GM12873 (cell line): ENCODE measurements around the gene CNNM2.

Experiments used
- CTCF ChIP-seq: IDR thresholded peaks from 2 replicates; pipeline ENCODE4 v1.5.1; 2012; ENCODE audit warnings: low read depth, mild to moderate bottlenecking, moderate library complexity, low read length, control low read depth; ENCODE audit not compliant: insufficient read depth; ENCODE audit errors: missing control alignments

CNNM2 gene

DNA sequence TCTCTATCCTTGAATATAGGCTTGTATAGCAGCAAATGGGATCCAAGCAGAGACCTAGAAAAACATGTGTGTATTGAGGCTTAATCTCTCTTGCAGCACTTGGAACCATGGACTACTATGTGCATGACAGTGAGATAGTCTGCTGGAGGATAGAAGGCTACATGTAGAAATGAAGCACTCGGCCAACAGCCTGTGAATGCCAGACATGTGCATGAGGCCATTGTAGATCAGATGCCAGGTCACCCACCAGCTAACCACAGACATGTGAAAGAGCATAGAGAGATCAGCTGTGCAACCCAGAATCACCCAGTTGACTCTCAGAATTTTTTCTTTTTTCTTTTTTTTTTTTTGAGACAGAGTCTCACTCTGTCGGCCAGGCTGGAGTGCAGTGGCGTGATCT, 184.1 kb downstream of the CNNM2 start:
- TF ChIP-seq CTCF, result no peak

- no peak for TF ChIP-seq CTCF
Measured at GRCh38 chr10:103103989-103104388, 185.9 kb downstream of the CNNM2 start.

- no peak for TF ChIP-seq CTCF
Measured at GRCh38 chr10:103104721-103105120, 186.6 kb downstream of the CNNM2 start.

DNA sequence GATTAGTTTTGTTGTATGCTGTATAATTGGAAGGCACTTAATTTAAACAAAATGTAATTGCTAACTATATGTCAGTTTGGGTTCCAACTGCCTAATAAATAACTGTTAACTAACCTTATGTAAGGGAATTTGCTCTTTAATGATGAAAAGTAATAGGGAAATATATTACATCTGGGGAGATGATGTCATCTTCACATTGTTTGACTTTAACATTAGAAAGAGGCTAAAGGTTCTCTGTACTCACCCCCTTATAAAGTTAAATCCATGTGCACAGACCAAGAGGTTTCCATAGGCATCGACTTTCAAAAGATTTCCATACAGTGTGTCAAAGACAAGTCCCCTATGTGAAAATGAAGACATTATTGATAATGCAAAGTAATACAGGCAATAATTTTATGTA, 187.4 kb downstream of the CNNM2 start:
- no peak for TF ChIP-seq CTCF

DNA sequence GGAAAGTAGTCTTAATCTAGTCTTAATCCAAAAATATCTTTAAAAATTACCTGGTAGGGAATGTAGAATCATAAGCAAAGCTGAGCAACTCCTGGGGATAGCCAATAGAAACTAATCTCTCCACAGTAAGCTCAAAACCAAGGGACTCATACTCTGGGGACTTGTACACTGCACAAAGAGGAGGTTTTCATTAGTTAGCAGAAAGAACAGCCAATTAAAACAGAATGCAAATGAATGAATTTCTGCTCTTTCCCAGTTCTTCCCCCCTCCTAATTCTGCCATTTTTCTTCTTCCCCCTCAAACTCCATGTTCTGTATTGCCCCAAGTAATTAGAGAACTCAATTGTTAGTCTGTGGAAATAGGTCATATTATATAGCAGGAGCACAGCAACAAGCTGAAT, 188.4 kb downstream of the CNNM2 start:
- TF ChIP-seq CTCF, result no peak

- no peak for TF ChIP-seq CTCF
Measured at GRCh38 chr10:103109821-103110220, 191.7 kb downstream of the CNNM2 start.

DNA sequence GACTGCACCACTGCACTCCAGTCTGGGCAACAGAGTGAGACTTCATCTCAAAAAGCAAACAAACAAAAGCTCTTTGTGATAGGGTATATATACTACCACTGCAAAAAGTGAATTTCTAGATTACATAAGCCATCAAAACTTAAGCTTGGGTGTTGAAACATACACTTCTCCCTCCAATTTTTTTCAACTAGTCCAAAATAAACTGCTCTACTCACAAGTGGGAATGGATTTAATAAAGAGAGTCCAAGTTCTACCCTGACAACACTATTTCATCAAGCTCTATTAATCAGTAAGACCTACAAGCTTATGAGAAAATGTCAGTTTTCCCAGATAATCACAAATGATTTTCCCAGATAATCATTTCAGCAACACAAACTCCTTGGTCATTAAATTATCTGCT, 192.3 kb downstream of the CNNM2 start:
- no peak for TF ChIP-seq CTCF
